Activated CD4-positive, alpha-beta memory T cell treated with anti-CD3 and anti-CD28 coated beads, Interleukin-2, amount 10 ng/mL, durations not matched to agents 7 days and 5 days (primary cell): ENCODE data around the gene TSPAN17. TPM values are rescaled to one million over a fixed set of nuclear protein-coding genes. Genes with fewer than 3 reads are reported as not detected.

Experiments used
- CTCF ChIA-PET: fragments of 350-600 bp; sonication (Branson Sonifier 250); formaldehyde crosslinking; loops from one replicate; lab custom pipeline; 2021; ENCODE audit warnings: antibody characterized with exemption, inconsistent platforms; lab: Charles Lee
- POLR2A ChIA-PET: fragments of 350-600 bp; sonication (Branson Sonifier 250); formaldehyde crosslinking; loops from one replicate; lab custom pipeline; 2021; ENCODE audit warnings: antibody characterized with exemption; lab: Charles Lee
- DNase-seq: peaks from one replicate; pipeline ENCODE4 v3.0.0-alpha.2; 2020
- H3K27ac Mint-ChIP-seq: one replicate; pipeline ENCODE4 v1.8.0; 2021; ENCODE audit warnings: mild to moderate bottlenecking, mixed read lengths
- H3K27me3 Mint-ChIP-seq: one replicate; pipeline ENCODE4 v1.8.0; 2021; ENCODE audit warnings: mixed read lengths
- H3K36me3 Mint-ChIP-seq: one replicate; pipeline ENCODE4 v1.8.0; 2021; ENCODE audit warnings: low read depth, mixed read lengths
- H3K4me1 Mint-ChIP-seq: one replicate; pipeline ENCODE4 v1.8.0; 2021; ENCODE audit warnings: mixed read lengths
- H3K4me3 Mint-ChIP-seq: one replicate; pipeline ENCODE4 v1.8.0; 2021; ENCODE audit warnings: mild to moderate bottlenecking, mixed read lengths
- H3K9me3 Mint-ChIP-seq: one replicate; pipeline ENCODE4 v1.8.0; 2021; ENCODE audit warnings: mixed read lengths
- total RNA-seq, 2 experiments: library from RNA; stranded (reverse); gene quantifications; one replicate each; pipeline ENCODE4 v1.2.3, GENCODE V29; 2021

The TSPAN17 gene
- total RNA-seq, 2 experiments from 2014 or later = 33.3 to 33.4 TPM

- CTCF ChIA-PET = interaction anchor here (1.3 kb wide), 1 partner anchor 19 kb away, joined by 5 read pairs; the partner anchor contains the start of gene TSPAN17
- Mint-ChIP-seq H3K36me3 (no peaks in the 10 kb centered on the region), H3K27me3 (peaks cover 16% of the 10 kb centered on the region), H3K4me1 (peaks cover 4% of the 10 kb centered on the region), H3K4me3 (no peak overlapping the region), H3K27ac (no peak overlapping the region), H3K9me3 (no peaks in the 10 kb centered on the region)
- DNase-seq = no peak
- POLR2A ChIA-PET = no interaction called here
Measured at GRCh38 chr5:176665517-176665916, 18.2 kb downstream of the TSPAN17 start.

- Mint-ChIP-seq H3K27me3 (peaks cover 23% of the 10 kb centered on the region), H3K4me3 (no peak overlapping the region), H3K4me1 (no peaks in the 10 kb centered on the region), H3K9me3 (no peaks in the 10 kb centered on the region), H3K36me3 (no peaks in the 10 kb centered on the region), H3K27ac (no peak overlapping the region)
- POLR2A ChIA-PET = no interaction called here
- DNase-seq = no peak
- CTCF ChIA-PET = interaction anchor here (1.3 kb wide), 1 partner anchor 10 kb away, joined by 4 read pairs; no protein-coding TSS in a partner anchor
Measured at GRCh38 chr5:176667637-176668036, 20.4 kb downstream of the TSPAN17 start.

DNA sequence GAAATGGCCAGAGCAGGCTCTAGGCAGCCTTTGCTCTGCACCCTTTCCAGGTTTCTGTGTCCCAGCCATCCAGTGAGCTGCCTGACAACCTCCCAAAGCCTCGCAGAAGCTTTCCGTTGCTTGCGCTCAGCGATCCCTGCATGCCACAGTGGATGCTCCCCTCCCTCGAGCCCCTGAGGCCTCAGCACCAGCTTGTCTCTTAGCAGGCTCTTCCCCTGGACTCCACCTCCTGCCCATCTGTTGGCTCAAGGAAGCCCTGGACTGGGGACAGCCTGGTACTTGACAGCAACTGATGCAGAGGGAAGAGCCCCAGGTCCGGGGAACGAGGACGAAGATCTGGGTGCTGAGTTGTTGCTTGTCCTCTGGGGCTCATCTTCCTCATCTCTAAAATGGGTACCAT, 23.2 kb downstream of the TSPAN17 start:
- H3K4me1 Mint-ChIP-seq = no peaks in the 10 kb centered on the region

DNA sequence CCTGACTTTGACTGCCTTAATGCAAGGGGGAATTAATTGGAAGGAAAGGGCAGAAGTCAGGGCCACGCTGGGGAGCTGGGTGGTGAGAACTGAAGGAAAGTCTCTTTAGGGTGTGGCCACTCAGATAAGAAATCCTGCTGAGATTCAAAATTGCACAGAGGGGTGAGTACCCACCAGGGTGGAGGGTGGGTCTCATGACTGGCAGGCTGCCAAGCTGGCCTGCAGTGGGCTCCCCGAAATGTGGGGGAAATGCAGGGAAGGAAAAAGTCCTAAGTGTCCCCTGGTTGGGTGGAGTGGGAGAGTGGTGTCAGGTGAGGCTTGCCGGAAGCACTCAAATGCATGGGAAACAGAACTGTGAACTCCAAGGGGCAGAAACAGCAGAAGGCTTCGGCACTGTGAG, 24.1 kb downstream of the TSPAN17 start:
- H3K36me3 Mint-ChIP-seq = no peaks in the 10 kb centered on the region
- ChIA-PET CTCF (interaction anchor here (3.7 kb wide), 1 partner anchor 11 kb away, joined by 23 read pairs; no protein-coding TSS in a partner anchor), POLR2A (no interaction called here)
- no peak overlapping the region for H3K4me3 Mint-ChIP-seq
- H3K27me3 Mint-ChIP-seq = peaks cover 18% of the 10 kb centered on the region
- H3K9me3 Mint-ChIP-seq = no peaks in the 10 kb centered on the region
- H3K27ac Mint-ChIP-seq = no peak overlapping the region
- no peak for DNase-seq
- H3K4me1 Mint-ChIP-seq = no peaks in the 10 kb centered on the region

More for the DNA sequence above, 23.2 kb downstream of the TSPAN17 start:
- Mint-ChIP-seq H3K9me3 (no peaks in the 10 kb centered on the region), H3K4me3 (no peak overlapping the region), H3K27me3 (peaks cover 20% of the 10 kb centered on the region), H3K27ac (no peak overlapping the region), H3K36me3 (no peaks in the 10 kb centered on the region)
- DNase-seq = no peak
- POLR2A ChIA-PET = no interaction called here
- CTCF ChIA-PET = interaction anchor here (1.5 to 3.7 kb wide), 2 partner anchors 10 to 11 kb away, joined by 4 to 23 read pairs; no protein-coding TSS in a partner anchor

DNA sequence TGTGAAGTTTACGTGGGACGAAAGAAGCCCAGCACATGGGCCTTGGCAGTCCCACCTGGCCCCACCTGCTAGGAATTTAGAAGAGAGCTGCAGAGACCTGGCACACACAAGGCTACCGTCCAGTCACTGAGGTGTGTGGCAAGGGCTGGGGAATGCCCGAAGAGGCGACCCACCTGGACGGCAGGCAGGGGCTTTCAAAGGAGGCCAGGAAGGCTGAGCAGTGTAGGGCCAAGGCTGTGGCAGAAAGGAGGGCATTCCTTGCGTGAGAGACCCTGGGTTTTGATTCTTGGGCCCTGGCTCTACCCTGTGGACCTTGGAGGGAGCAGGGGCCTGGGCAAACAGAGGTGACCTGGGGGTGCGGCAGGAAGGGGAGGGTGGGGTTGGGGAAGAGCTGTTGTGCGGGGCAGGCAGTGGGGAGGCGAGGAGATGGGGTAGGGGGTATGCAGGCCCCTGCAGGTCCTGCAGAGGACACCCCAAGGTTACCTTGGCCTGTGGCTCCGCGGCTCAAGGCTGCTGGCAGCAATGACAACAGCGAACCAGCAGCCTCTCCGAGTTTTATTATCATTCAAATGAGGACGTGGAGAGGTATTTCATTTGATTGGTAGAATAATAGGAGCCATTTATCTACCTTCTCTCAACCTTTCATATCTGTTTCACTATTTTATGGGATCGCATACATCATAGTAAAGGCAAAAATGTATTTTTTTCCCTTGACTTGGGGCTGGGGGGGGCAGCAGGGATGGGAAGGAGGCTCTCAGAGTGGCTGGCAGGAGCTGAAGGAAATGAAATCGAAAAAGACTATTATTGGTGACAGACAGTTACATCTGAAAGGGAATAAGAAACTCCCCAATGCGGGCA, 24.8 kb downstream of the TSPAN17 start:
- H3K36me3 Mint-ChIP-seq = no peaks in the 10 kb centered on the region
- ChIA-PET CTCF (interaction anchor here (1.9 to 3.7 kb wide), 2 partner anchors 11 kb away, joined by 8 to 23 read pairs; no protein-coding TSS in a partner anchor), POLR2A (no interaction called here)
- H3K27ac Mint-ChIP-seq = no peak overlapping the region
- peaks cover 18% of the 10 kb centered on the region for H3K27me3 Mint-ChIP-seq
- no peaks in the 10 kb centered on the region for H3K9me3 Mint-ChIP-seq
- no peak overlapping the region for H3K4me3 Mint-ChIP-seq
- DNase-seq = no peak
- H3K4me1 Mint-ChIP-seq = no peaks in the 10 kb centered on the region

GRCh38 chr5:176673651-176674583, 26.6 kb downstream of the TSPAN17 start:
- peaks cover 22% of the 10 kb centered on the region for H3K27me3 Mint-ChIP-seq
- no peak overlapping the region for H3K4me3 Mint-ChIP-seq
- no peaks in the 10 kb centered on the region for H3K4me1 Mint-ChIP-seq
- DNase-seq = no peak
- no peaks in the 10 kb centered on the region for H3K9me3 Mint-ChIP-seq
- CTCF ChIA-PET = interaction anchor here (1.9 to 2.9 kb wide), 2 partner anchors 13 kb away, joined by 8 to 10 read pairs; no protein-coding TSS in a partner anchor
- POLR2A ChIA-PET = interaction anchor here (0.6 kb wide), 1 partner anchor 27 kb away, joined by 3 read pairs; no protein-coding TSS in a partner anchor
- no peak overlapping the region for H3K27ac Mint-ChIP-seq
- H3K36me3 Mint-ChIP-seq = no peaks in the 10 kb centered on the region

GRCh38 chr5:176674799-176675198, 27.5 kb downstream of the TSPAN17 start:
- Mint-ChIP-seq H3K27ac (no peak overlapping the region), H3K36me3 (no peaks in the 10 kb centered on the region), H3K9me3 (no peaks in the 10 kb centered on the region), H3K4me3 (no peak overlapping the region), H3K4me1 (no peaks in the 10 kb centered on the region), H3K27me3 (peaks cover 28% of the 10 kb centered on the region)
- ChIA-PET CTCF (interaction anchor here (2.9 kb wide), 1 partner anchor 14 kb away, joined by 10 read pairs; no protein-coding TSS in a partner anchor), POLR2A (interaction anchor here (0.6 kb wide), 1 partner anchor 28 kb away, joined by 3 read pairs; no protein-coding TSS in a partner anchor)
- DNase-seq = no peak

DNA sequence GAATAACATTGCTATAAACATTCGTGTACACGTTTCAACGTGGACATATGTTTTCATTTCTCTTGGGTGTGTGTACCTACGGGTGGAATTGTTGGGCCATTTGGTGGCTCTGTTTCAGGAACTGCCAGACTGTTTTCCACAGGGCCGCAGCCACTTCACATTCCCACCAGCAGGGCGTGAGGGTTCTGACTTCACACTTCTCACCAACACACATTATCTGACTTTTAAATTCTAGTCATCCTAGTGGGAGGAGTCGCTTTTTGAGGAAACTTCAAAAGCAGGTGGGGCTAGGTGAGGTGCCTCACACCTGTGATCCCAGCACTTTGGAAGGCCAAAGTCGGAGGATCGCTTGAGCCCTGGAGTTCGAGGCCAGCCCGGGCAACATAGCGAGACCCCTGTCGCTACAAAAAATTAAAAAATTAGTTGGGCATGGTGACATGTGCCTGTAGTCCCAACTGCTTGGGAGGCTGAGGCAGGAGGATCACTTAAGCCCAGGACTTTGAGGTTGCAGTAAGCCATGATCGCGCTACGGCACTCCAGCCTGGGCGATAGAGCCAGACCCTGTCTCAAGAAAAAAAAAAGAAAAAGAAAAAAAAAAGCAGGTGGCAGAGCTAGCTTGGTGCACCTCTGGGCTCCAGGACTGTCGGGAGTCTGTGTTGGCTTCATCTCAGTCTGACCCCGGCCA, 28.5 kb downstream of the TSPAN17 start:
- ChIA-PET CTCF (interaction anchor here (2.9 kb wide), 1 partner anchor 15 kb away, joined by 10 read pairs; no protein-coding TSS in a partner anchor), POLR2A (no interaction called here)
- H3K4me1 Mint-ChIP-seq = no peaks in the 10 kb centered on the region
- DNase-seq = no peak
- peaks cover 31% of the 10 kb centered on the region for H3K27me3 Mint-ChIP-seq
- no peaks in the 10 kb centered on the region for H3K36me3 Mint-ChIP-seq
- no peak overlapping the region for H3K27ac Mint-ChIP-seq
- H3K9me3 Mint-ChIP-seq = no peaks in the 10 kb centered on the region
- H3K4me3 Mint-ChIP-seq = no peak overlapping the region

DNA sequence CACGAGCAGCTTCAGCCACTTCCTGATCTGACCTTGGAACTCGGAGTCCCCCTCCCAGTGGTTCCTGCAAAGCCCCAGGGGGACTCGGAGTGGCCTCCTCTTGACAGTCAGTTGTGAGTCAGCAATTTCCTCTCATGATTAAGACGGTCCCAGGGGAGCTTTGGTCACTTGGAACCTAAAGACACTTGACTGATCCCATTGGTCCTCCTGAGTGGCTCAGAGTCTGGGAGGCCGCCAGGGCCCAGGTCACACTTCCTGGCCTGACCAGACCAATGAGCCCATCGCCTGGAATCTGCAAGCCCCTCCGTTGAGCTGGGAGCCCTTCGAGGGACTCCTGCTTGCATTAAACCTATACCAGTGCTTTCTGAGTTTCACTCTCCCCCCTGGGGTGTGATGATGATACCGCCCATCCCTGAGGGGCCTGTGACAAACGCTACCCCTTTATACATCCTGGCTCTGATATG, 29.1 kb downstream of the TSPAN17 start:
- Mint-ChIP-seq H3K9me3 (no peaks in the 10 kb centered on the region), H3K27me3 (peaks cover 30% of the 10 kb centered on the region), H3K4me1 (no peaks in the 10 kb centered on the region), H3K27ac (no peak overlapping the region), H3K4me3 (no peak overlapping the region), H3K36me3 (no peaks in the 10 kb centered on the region)
- DNase-seq = no peak
- ChIA-PET POLR2A (no interaction called here), CTCF (interaction anchor here (2.9 kb wide), 1 partner anchor 16 kb away, joined by 10 read pairs; no protein-coding TSS in a partner anchor)

- Mint-ChIP-seq H3K4me1 (no peaks in the 10 kb centered on the region), H3K9me3 (no peaks in the 10 kb centered on the region), H3K36me3 (no peaks in the 10 kb centered on the region), H3K27ac (no peak overlapping the region), H3K27me3 (peaks cover 37% of the 10 kb centered on the region), H3K4me3 (no peak overlapping the region)
- ChIA-PET CTCF (no interaction called here), POLR2A (no interaction called here)
- DNase-seq = no peak
Measured at GRCh38 chr5:176677209-176677939, 30.1 kb downstream of the TSPAN17 start.

DNA sequence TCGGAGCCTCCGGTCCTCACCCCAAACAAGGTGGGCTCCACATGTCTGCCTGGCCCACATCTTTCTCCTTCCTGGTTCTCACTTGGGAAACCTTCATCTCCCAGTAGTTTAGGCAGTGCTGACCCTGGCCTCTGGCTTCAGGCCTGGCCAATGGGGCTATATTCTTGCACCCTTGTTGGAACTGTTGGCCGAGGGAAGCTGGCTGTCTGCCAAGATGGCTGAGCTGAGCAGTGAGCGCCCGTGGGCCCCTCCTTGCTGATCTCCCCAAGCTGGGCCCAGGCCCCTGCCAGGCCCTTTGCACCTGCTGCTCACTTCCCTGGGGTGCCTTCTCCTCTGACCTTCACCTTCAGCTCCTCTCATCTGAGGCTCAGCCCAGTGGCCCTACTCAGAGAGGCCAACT, 31.3 kb downstream of the TSPAN17 start:
- Mint-ChIP-seq H3K36me3 (no peaks in the 10 kb centered on the region), H3K9me3 (no peaks in the 10 kb centered on the region), H3K4me3 (no peak overlapping the region), H3K4me1 (no peaks in the 10 kb centered on the region), H3K27ac (no peak overlapping the region), H3K27me3 (peaks cover 38% of the 10 kb centered on the region)
- POLR2A ChIA-PET = no interaction called here
- DNase-seq = no peak
- CTCF ChIA-PET = interaction anchor here (1.0 kb wide), 1 partner anchor 18 kb away, joined by 7 read pairs; no protein-coding TSS in a partner anchor
